Umbilical cord (tissue), 2 donors: Measurements from ENCODE around the gene OPN5. TPM values are rescaled to one million over a fixed set of nuclear protein-coding genes. Genes with fewer than 3 reads are reported as not detected.
"Not testable (repeated sequence)": the region's sequence is repeated elsewhere in the genome, so short reads cannot be mapped to it uniquely, and the experiment has no call there.

Experiments
- DNase-seq: peaks from one replicate; pipeline ENCODE4 v3.0.0-alpha.2; 2015; ENCODE audit warnings: low spot score
- total RNA-seq: library from RNA; depleted of rRNA; stranded (reverse); fragments of >200 nt; gene quantifications from one replicate; pipeline ENCODE4 v1.2.3, GENCODE V29; 2014; ENCODE audit warnings: low replicate concordance; ENCODE audit not compliant: insufficient read depth

The OPN5 gene, protein sequence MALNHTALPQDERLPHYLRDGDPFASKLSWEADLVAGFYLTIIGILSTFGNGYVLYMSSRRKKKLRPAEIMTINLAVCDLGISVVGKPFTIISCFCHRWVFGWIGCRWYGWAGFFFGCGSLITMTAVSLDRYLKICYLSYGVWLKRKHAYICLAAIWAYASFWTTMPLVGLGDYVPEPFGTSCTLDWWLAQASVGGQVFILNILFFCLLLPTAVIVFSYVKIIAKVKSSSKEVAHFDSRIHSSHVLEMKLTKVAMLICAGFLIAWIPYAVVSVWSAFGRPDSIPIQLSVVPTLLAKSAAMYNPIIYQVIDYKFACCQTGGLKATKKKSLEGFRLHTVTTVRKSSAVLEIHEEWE
- 2.9 TPM for total RNA-seq

DNA sequence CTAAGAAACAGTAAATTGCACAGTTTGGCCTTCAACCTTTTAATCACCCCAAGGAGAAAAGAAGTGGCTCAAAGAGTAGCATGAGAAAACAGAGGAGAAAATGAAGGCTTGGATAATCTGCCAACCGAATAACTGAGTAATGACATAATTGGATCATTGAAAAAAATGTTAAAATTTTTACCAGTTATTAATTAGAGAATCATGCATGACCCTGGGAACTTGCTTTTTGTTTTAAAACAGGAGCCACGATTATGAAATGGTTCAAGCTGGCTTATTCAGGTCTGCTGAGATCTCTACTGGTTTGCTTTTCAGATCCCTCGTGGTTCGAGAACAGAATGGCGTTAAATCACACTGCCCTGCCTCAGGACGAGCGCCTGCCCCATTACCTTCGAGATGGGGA is at the start of gene OPN5:
Gene OPN5 (plus strand): TSS at position 301 of the 400 bp plus-strand sequence. CDS start 35 bp downstream, at position 336.
- DNase-seq, result no peak

DNA sequence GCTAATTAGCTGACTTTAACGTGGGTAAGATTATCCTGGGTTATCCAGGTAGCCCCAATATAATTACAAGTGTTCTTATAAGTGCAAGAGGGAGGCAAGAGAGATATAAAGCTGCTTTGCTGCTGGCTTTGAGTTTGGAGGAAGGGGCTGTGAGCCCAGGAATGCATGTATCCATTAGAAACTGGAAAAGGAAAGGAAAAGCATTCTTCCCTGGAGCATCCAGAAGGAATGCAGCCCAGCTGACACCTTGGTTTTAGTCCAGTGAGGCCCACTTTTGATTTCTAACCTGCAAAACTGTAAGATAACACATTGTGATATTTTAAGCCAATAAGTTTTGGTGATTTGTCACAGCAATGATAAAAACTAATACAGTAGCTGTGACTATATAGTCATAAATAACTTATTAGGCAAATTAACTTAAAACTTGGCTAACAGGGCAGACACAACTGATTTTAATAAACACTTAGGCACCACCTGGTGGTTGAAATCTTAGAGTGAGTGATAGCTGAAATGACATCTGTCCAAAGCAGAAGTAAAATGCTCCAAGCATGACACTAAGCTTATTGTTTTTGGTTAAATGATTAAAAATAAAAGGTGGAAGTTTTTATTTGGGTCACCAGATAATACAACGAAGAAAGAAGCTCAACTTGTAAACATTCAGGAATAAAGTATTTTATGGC is 47.8 kb upstream of the OPN5 start:
- DNase-seq, result no peak

DNA sequence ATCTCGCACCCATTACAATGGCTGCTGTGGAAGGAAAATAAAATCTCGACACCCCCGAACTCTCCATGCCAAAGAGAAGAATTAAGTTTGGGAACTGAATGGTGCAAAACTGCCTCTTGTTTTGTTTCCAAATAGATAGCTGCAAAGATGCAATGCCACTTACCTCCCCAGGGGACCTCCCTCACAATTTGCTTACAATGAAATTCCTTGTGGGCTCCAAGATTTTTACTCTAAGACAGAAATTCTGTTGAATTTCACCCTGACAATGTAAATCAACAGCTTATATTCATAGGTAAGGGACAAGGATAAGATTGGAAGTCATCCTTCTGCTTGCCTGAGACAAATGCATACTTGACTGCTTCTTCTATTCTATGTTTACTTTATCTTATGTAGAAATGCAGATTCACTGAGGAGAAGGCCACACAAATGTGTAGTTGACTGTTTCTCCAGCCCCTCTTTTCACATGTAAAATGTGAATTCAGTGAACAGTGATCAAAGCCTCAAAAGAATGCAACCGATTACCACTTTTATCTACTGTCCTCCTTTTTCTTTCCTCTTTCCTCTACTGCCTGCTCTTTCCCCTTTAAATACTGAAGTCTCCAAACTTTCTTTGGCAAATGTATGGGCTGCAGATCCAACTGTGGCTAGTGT is 46.9 kb upstream of the OPN5 start:
- DNase-seq, result no peak

DNA sequence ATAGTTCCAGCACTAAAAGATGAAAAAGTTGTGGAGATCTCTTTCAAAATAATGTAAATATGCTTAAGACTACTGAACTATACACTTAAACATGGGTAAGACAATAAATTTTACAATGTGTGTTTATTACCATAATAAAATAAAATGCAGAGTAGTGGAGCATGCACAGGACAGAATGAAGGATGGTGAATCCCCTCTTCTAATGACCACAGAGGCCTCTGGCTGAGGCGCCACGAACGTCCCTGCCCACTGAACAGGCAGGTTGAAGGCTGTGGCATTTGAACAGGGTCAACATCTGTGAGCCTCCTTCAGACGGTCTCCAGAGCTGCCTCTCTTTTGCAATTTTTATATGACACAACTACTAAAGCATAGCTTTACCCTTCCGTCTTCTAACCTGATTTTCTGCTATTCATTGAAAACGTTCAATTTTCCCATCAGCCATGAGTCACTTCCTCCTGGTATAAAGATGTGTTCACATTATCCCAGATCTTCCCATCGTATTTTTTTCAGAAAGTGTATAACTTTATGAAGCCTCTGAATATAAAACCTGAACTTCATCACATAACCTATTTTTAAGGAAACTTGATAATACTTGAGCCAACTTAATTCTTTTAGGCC is 45.6 kb upstream of the OPN5 start:
- DNase-seq, result no peak

DNA sequence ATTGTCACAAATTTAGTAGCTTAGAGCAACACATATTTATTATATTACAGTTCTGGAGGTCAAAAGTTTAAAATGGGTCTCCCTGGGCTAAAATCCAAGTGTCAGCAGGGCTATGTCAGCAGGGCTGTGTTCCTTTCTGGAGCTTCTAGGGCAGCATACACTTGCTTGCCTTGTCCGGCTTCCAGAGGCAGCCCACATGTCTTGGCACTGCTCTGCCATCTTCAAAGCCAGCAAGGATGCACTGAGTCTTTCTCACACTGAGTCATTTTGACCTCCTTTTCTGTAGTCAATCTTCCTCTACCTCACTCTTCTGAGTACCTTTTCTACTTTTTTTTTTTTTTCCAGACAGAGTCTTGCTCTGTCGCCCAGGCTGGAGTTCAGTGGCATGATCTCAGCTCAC is 44.4 kb upstream of the OPN5 start:
- no peak for DNase-seq

DNA sequence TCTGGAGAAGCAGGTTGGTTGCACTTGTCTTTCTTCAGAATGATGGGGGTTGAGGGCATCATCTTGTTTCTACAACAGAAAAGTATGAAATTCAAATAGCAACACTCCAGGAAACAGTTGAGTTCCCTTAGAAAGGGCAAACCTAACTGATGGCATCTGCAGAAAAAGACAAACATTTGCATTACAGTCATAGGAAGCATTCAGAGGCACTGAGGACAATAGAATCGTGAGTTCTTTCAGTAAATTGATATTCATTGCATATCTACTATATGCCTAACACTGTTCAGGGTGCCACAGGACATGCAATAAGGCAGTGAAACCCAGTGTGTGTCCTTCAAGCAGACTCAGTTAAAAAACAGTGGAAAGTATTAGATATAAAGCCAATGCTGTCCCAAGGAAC is 41.1 kb upstream of the OPN5 start:
- DNase-seq, result no peak

DNA sequence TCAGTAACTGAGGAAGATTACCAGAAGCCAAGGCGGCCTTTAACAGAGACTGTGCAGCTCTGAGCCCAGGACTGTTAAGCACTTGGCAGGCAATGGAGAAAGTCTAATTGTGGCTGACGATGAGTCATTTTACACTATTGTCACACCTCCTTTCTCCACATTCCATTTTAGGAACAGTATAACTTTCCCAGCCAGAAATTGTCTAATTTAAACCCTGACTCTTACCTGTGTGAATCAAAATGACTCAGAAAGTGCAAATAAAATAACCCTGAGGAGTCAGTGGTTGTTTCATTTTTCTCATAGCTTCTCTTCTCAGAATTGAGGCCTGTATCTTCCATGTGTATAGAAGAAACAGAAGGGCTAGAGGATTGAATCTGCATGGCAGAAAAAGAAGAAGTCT is 40.0 kb upstream of the OPN5 start:
- no peak for DNase-seq

DNA sequence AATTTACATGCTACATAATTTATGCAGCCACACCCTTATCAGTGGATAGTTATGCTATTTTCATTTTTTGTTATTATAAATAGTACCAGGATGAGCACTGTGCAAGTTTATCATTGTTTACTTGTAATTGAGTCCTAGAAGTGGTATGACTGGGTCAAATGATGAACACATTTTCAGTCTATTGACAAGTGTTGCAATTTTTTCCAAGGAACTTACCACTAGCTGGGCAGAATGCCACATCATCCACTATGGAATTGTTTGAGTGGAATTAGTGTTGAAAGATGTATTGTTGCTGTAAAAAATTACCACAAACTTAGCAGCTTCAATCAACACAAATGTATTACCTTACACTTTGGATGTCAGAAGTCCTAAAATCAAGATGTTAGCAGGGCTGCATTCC is 38.1 kb upstream of the OPN5 start:
- DNase-seq, result no peak

DNA sequence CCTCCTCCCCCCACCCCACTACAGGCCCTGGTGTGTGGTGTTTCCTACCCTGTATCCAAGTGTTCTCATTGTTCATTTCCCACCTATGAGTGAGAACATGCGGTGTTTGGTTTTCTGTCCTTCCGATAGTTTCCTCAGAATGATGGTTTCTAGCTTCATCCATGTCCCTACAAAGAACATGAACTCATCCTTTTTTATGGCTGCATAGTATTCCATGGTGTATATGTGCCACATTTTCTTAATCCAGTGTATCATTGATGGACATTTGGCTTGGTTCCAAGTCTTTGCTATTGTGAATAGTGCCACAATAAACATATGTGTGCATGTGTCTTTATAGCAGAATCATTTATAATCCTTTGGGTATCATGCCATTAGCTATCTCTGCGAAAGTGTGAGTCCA is 36.6 kb upstream of the OPN5 start:
- not testable (repeated sequence) for DNase-seq

DNA sequence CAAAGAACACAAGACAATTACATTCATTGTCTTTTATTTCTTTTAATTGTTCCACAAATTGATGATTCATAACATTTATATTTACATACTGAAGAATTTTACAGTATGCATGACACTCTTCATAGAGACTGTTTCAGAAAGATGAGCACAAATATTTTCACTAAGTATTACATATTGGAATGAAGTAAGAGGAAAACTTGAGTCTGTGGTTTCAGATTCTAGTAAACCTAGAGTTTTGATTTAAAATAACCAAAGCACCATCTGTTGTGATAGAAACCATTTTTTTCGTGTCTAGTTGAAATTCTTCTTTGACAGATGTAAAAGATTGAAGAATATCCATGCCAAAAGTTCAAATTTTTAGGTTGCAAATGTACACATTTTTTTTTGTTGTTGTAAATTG is 32.1 kb upstream of the OPN5 start:
- no peak for DNase-seq

DNA sequence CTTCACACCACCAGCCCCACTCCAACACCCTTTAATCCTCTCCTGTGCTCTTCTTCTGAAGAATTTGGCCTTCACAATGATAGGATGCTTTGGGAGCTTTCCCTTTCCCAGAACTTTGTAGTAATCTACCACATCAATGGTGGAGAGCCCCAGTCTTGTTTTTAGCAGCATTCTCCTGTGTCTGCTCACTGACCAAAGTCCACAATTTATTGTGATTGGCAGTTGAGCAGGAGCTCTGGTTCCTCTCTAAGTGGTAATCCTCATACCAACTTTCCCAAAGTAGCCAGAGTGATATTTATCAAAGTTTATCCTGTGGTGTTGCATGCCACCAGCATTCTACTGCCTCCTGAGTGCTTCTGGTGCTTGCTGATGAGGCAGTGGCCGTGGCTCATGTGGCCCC is 29.0 kb upstream of the OPN5 start:
- DNase-seq, result no peak

DNA sequence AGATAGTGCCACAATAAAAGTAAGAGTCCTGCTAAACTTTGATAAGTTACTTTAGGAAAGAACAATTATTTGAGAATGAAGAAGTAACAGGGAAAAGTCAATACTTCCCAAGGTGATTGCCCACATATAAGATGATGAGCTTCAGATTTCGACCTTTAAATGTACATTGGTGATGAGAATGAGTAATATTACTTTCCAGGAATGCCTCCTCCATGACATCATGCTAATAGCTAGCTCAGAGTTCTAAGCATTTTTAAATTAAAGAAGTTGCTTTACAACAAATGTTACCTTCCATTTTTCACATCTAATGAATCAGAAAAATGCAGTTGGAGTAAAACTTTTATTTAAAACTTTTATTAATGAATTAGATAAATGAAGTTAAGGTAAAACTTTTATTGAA is 22.5 kb upstream of the OPN5 start:
- DNase-seq, result no peak

DNA sequence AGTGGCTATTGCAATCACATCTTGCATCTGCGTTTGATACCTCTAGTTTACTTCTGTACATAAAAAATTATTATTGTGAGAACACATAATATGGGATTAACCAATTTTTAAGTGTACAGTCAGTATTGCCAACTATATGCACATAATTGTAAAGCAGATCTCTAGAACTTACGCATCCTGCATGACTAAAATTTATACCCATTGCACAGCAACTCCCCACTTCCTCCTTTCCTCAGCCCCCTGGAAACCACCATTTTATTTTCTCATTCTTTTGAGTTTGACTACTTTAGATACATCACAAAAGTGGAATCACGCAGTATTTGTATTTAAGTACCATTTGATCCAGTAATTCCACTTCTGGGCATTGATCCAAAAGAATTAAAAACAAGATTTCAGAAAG is 19.3 kb upstream of the OPN5 start:
- no peak for DNase-seq

DNA sequence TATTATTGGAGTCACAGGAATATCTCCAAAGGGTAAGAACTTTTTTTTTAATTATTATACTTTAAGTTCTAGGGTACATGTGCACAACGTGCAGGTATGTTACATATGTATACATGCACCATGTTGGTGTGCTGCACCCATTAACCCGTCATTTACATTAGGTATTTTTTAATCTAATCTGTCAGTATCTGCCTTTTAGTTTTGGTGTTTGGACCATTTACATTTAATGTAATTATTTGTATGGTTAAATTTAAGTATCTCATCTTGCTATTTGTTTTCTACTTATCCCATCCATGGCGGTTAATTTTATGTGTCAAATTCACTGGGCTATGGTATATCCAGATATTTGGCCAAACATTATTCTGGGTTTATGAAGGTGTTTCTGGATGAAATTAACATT is 15.4 kb upstream of the OPN5 start:
- no peak for DNase-seq

DNA sequence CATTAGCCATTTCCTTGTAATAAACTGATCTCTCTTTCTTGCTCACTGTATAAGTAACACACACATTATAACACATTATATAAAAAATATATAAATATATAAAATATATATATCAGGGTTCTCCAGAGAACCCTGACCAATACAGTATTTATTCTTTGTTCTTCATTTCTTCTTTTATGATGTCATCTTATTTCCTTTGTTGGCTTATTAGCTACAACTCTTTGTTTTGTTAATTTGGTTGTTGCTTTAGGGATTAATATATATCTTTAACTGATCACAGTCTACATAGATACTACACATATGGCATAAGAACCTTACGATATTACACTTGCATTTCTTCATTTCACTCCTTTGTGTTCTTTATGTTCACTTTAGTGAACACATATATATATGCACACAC is 14.7 kb upstream of the OPN5 start:
- no peak for DNase-seq

DNA sequence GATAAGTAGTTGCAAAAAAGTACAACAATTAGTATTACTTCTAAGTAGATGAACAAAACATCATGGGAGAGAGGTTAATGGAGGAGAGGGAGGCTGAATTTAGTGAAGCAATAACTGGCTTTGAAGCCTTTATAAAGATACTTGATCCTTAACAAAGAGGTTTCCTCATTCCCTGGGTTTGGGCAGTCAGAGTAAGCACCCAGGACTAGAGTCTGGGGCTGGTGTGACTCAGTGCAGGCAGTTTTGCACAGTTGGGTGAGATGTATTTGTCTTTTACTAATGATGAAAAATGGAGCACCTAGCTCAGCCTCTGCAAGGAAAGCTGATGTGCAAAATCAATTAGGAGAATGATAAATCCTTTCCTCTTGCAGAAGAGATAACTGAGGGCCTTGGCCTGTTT is 11.8 kb upstream of the OPN5 start:
- no peak for DNase-seq

DNA sequence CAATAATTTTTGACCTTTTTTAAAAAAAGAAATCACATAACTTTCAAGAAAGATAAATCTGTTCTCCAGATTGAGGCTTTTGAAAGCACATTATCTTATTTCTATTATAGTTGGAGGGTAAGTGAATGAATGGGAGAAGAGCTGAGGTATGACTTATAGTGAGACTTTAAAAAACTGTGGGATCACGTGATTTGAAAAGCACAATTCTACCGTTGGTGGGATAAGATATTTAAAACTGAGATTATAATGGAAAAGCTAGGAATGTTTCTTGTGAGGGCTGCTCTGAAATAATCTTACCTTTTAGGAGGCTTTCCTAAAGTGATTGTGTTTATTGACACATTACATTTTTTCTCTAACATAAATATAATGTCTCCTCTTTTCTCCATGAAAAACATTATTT is 9.5 kb upstream of the OPN5 start:
- DNase-seq, result no peak

DNA sequence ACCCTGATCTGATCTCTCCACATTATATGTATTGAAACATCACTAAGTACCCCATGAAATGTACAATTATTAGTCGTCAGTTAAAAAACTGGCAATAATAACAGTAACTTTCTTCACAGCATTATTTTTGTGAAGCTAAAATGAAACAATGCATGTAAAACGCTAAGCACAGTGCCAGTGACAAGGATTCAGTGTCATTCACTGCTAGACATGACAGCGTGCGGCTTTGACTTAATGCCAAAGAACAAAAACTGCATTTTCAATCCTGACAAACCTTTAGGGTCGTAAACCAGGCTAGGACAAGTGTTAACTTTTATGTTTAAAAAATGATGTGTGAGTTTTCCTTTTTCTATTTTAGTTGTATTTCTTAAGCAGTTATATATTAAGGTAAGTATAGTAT is 8.8 kb upstream of the OPN5 start:
- DNase-seq, result no peak

DNA sequence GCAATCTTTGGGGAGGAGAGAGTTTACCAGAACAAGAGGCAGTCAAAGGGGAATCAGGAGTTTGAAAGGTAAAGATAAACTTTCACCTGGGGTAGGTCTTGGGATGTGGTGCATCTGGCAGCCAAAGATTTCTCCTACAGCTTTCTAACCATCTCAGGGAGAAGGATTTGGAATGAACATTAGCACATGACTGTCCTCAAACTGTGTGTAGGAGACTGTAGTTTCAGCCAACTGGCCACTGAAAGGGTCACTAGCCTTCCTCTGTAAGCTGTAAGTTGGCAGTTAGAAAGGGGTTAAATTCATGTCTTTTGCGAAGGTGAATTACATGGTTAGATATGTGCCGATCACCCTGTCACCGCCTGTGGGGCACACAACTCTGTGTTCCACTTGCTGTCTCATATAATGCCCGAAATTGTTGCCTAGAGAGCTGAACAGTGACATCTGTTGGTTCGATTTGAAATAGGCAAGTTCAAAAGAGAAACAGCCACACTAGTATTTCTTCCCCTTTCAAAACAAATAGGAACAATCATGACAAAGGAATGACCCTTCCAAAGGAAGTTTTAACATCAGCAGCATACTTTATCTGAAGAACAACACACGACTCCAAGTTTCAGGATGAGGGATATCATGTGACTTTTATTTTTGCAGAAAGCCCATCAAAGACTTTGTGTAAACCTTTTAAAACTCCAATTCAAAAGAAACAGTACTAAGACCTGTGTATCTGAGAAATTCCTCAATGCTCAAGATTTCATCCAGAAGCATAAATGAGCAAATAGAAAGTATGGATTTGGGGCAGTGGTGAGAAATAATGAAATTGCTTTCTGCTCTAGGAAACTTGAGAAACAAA is 1.1 kb upstream of the OPN5 start:
- DNase-seq, result peak; percentile 71

DNA sequence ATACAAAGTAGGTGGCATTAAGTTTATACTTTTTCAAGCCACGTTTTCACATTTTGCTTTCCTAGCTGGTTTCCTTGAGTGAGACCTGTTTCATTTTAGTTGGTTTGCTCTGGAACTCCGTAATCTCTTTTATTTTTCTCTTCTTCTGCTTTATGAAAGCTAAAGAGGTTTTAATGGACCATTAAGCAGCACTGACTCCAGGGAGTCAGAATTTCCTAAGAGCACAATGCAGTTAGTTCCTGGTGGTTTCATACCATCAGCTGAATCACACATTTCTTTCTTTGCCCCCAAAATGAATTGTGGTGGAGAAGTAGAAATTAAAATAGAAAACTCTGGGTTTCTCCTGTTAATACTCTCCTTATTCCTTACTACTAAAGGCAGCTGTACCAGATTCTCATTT is 3.4 kb downstream of the OPN5 start:
- DNase-seq, result no peak
